Testis (tissue), 3 donors: ENCODE results near the gene PNPLA6. TPM values are rescaled to one million over a fixed set of nuclear protein-coding genes. Genes with fewer than 3 reads are reported as not detected.
A peak's percentile ranks its signal among the peaks of the same experiment; 100 is the strongest.

Experiments used
- DNase-seq: peaks from one replicate; pipeline ENCODE4 v3.0.0-alpha.2; 2019
- H3K27ac ChIP-seq, 2 donors: fragments of 200-600 bp; sonication (generic); one replicate each; pipeline ENCODE4 v1.5.1; 2019
- H3K27me3 ChIP-seq: fragments of 200-600 bp; sonication (generic); one replicate; pipeline ENCODE4 v1.5.1; 2019
- H3K36me3 ChIP-seq: fragments of 200-600 bp; sonication (generic); one replicate; pipeline ENCODE4 v1.5.1; 2017; ENCODE audit warnings: low read depth; ENCODE audit errors: missing control alignments
- H3K4me1 ChIP-seq: fragments of 200-600 bp; sonication (generic); one replicate; pipeline ENCODE4 v1.5.1; 2019
- H3K4me3 ChIP-seq, 2 donors: fragments of 200-600 bp; sonication (generic); one replicate each; pipeline ENCODE4 v1.5.1; 2017 to 2019
- H3K9me3 ChIP-seq: fragments of 200-600 bp; sonication (generic); one replicate; pipeline ENCODE4 v1.5.1; 2017
- POLR2A ChIP-seq: fragments of 450-650 bp; IDR thresholded peaks from one replicate; pipeline ENCODE4 v1.6.1; 2017; ENCODE audit warnings: antibody characterized with exemption, mild to moderate bottlenecking, moderate library complexity
- WGBS, 2 donors: methylation state at CpG; one replicate each; pipeline ENCODE4 v1.1.5; 2018; 5-methylcytosine and 5-hydroxymethylcytosine counted together
- intact Hi-C: fragments of 100-400 bp; cut with DNase I; formaldehyde crosslinking; loops from one replicate; pipeline ENCODE4 v1.15.1; 2023; ENCODE audit warnings: low total_unique reads
- polyA plus RNA-seq: library from polyadenylated mRNA; stranded (reverse); fragments of 350-450 nt; fragmentation: Illumina TruSeq; extraction: RNeasy Lipid Tissue Mini Kit (QIAGEN cat#74804); gene quantifications from one replicate; pipeline ENCODE4 v1.2.3, GENCODE V29; 2014; ENCODE audit warnings: low read depth, low replicate concordance; ENCODE audit not compliant: insufficient read depth
- total RNA-seq, 2 donors: library from RNA; depleted of rRNA; stranded (reverse); fragments of >200 nt; gene quantifications; one replicate each; pipeline ENCODE4 v1.2.3, GENCODE V29; 2016
- TF ChIP-seq, protein P1 (sequence below), 3 experiments: fragments of 450-650 bp in 2 of 3; fragments of 200-600 bp in 1 of 3; sonication (generic) in 1 of 3; IDR thresholded peaks; one replicate each; pipeline ENCODE4 v1.5.1; 2016 to 2019; ENCODE audit warnings: antibody characterized with exemption in 3 of 3, mild to moderate bottlenecking in 2 of 3, moderate library complexity in 1 of 3

Gene PNPLA6
- total and polyA plus RNA-seq, 3 donors from 2014 or later = 109 to 153 (median 143) TPM

DNA sequence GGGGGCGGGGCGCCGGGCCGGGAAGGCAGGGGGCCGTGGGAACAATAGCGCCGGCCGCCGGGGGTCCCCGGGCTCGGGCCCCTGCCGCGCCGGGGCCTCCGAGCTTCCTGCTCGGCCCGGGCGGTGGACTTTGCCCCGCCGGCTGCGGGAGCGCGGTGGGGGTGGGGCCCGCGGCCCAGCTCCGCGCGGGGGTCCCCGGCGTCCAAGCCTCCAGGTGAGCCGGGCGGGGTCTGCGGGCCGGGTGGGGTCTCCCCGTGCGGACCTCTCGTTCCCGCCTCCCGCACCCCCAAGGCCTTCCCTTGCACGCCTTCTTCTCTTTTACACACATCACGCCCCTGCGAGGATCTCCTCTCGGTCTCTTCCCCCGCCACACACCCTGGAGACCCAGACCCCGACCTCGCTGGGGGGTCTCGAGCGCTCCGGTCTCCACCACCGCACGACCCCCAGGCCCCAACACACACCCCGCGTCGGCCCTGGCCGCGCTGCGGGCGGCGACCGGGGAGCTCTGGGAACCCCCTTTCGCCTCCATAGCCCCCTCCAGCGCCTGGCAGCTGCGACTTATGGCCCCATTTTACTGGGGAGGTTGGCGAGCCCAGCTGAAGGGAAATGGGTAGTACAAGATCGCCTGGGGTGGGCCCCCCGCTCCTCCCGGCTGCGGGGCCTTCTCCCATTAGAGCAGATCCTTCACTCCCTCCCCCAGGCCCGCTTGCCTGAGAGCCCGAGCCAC, 60.9 kb downstream of the PNPLA6 start:
- TF ChIP-seq POLR2A = no peak
- TF ChIP-seq, protein P1, sequence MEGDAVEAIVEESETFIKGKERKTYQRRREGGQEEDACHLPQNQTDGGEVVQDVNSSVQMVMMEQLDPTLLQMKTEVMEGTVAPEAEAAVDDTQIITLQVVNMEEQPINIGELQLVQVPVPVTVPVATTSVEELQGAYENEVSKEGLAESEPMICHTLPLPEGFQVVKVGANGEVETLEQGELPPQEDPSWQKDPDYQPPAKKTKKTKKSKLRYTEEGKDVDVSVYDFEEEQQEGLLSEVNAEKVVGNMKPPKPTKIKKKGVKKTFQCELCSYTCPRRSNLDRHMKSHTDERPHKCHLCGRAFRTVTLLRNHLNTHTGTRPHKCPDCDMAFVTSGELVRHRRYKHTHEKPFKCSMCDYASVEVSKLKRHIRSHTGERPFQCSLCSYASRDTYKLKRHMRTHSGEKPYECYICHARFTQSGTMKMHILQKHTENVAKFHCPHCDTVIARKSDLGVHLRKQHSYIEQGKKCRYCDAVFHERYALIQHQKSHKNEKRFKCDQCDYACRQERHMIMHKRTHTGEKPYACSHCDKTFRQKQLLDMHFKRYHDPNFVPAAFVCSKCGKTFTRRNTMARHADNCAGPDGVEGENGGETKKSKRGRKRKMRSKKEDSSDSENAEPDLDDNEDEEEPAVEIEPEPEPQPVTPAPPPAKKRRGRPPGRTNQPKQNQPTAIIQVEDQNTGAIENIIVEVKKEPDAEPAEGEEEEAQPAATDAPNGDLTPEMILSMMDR (IDR thresholded peaks at IDR 0.05) = no peak
- no peaks in the 10 kb centered on the region for H3K27me3 ChIP-seq
- no peak for DNase-seq
- H3K27ac ChIP-seq = peak overlapping the region; percentile 23 to 68
- peak overlapping the region; percentile 45 to 64 for H3K4me3 ChIP-seq
- H3K9me3 ChIP-seq = no peaks in the 10 kb centered on the region
- WGBS, 2 donors = 2 to 3% methylated on average over 27 to 64 of the region's 70 CpGs
- H3K36me3 ChIP-seq = no peaks in the 10 kb centered on the region
- peaks cover 3% of the 10 kb centered on the region for H3K4me1 ChIP-seq
- intact Hi-C loops = no loop called here

- DNase-seq = no peak
These were observed 62.2 kb downstream of the PNPLA6 start for GRCh38 chr19:7597689-7598088.

GRCh38 chr19:7598180-7598579, 62.7 kb downstream of the PNPLA6 start:
- intact Hi-C loops = no loop called here
- Histone ChIP-seq H3K27me3 (no peaks in the 10 kb centered on the region), H3K4me1 (peaks cover 11% of the 10 kb centered on the region), H3K9me3 (no peaks in the 10 kb centered on the region), H3K4me3 (no peak overlapping the region), H3K36me3 (no peaks in the 10 kb centered on the region), H3K27ac (no peak overlapping the region)
- no peak for DNase-seq
- TF ChIP-seq POLR2A = no peak
- TF ChIP-seq, protein P1 (IDR thresholded peaks at IDR 0.05) = no peak
- WGBS, 2 donors = 46 to 56% methylated on average over 6 of the region's 6 CpGs

More at GRCh38 chr19:7597689-7598088, 62.2 kb downstream of the PNPLA6 start:
- Histone ChIP-seq H3K4me3 (peak overlapping the region in 1 of 2 donors; percentile 64), H3K9me3 (no peaks in the 10 kb centered on the region), H3K36me3 (no peaks in the 10 kb centered on the region), H3K4me1 (peaks cover 11% of the 10 kb centered on the region), H3K27me3 (no peaks in the 10 kb centered on the region), H3K27ac (no peak overlapping the region)
- intact Hi-C loops = no loop called here
- 42 to 49% methylated on average over 9 of the region's 9 CpGs for WGBS, 2 donors
- TF ChIP-seq POLR2A = no peak
- TF ChIP-seq, protein P1 (IDR thresholded peaks at IDR 0.05) = no peak

- intact Hi-C loops = no loop called here
- Histone ChIP-seq H3K36me3 (no peaks in the 10 kb centered on the region), H3K27me3 (no peaks in the 10 kb centered on the region), H3K4me1 (peaks cover 22% of the 10 kb centered on the region), H3K27ac (no peak overlapping the region), H3K4me3 (no peak overlapping the region), H3K9me3 (no peaks in the 10 kb centered on the region)
- TF ChIP-seq, protein P1 (IDR thresholded peaks at IDR 0.05) = no peak
- no peak for TF ChIP-seq POLR2A
- no peak for DNase-seq
These were observed 65.2 kb downstream of the PNPLA6 start for GRCh38 chr19:7600721-7601120.
